K562 (cell line): ENCODE data around the gene RECQL5. TPM values are rescaled to one million over a fixed set of nuclear protein-coding genes. Genes with fewer than 3 reads are reported as not detected.

ENCODE experiments used
- ATAC-seq: fragments of 200-7000 bp; cut with Tn5 transposase; 3 replicates; pipeline ENCODE4 v1.9.1; 2020; ENCODE audit warnings: moderate library complexity
- BruUV-seq: library from RNA; stranded (reverse); fragments of 400-500 nt; replicated peaks from 2 replicates; lab custom pipeline; 2021; lab: Mats Ljungman, UMichigan
- CTCF ChIA-PET: fragments of 300-600 bp; formaldehyde crosslinking; extraction: SDS; loops from one replicate; lab custom pipeline; 2021; ENCODE audit warnings: low intra/inter-chr PET ratio; lab: Yijun Ruan, JAX
- POLR2A ChIA-PET: fragments of 300-600, 350-650 bp; sonication (Branson Sonifier 250); formaldehyde crosslinking; extraction: SDS; loops from one replicate; lab custom pipeline; 2021; ENCODE audit warnings: antibody characterized with exemption, inconsistent platforms; lab: Yijun Ruan, JAX
- DNase-seq, 4 experiments: peaks; one replicate each; pipeline versions ENCODE4 v3.0.0 to v3.0.0-alpha.2; 2011 to 2018; ENCODE audit warnings: low spot score in 3 of 4, mixed read lengths in 3 of 4; ENCODE audit errors: extremely low read depth in 1 of 4
- FAIRE-seq: peaks from 2 replicates; lab custom pipeline; 2011; peaks lifted over from hg19 to GRCh38; lab: Jason Lieb, UNC
- H2AFZ ChIP-seq: 2 replicates; pipeline ENCODE4 v1.6.0; 2011; ENCODE audit warnings: low read depth, low read length, control low read depth, inconsistent platforms
- H3K27ac ChIP-seq: fragments of 200-600 bp; 3 replicates; pipeline ENCODE4 v1.8.0; 2011; ENCODE audit warnings: low read depth, mild to moderate bottlenecking, control low read depth, inconsistent platforms, low read length, moderate library complexity, mixed read lengths; ENCODE audit errors: extremely low read depth
- H3K27me3 ChIP-seq, 2 experiments: fragments of 300-600 bp in 1 of 2; 2 replicates in 1 of 2; 3 replicates in 1 of 2; pipeline versions ENCODE4 v1.6.0 to v1.8.0; 2011; ENCODE audit warnings: inconsistent platforms in 2 of 2, low read length in 2 of 2, mild to moderate bottlenecking in 1 of 2, mixed read lengths in 1 of 2, moderate library complexity in 1 of 2; ENCODE audit not compliant: control insufficient read depth in 2 of 2, insufficient read depth in 2 of 2
- H3K36me3 ChIP-seq: fragments of 300-600 bp; 3 replicates; pipeline ENCODE4 v1.8.0; 2011; ENCODE audit warnings: mild to moderate bottlenecking, low read length, inconsistent platforms; ENCODE audit not compliant: control insufficient read depth, insufficient read depth
- H3K4me1 ChIP-seq, 2 experiments: fragments of 200-600 bp in 1 of 2; replicated peaks in 1 of 2; 2 replicates in 1 of 2; 3 replicates in 1 of 2; pipeline versions ENCODE4 v1.5.1 to v1.8.0; 2011; ENCODE audit warnings: inconsistent platforms in 2 of 2, low read length in 2 of 2, mild to moderate bottlenecking in 1 of 2, mixed read lengths in 1 of 2, moderate library complexity in 1 of 2; ENCODE audit not compliant: control insufficient read depth in 2 of 2, insufficient read depth in 2 of 2
- H3K4me2 ChIP-seq: 2 replicates; pipeline ENCODE4 v1.6.1; 2011; ENCODE audit warnings: low read length, control low read depth, inconsistent platforms, mixed read lengths; ENCODE audit not compliant: insufficient read depth
- H3K4me3 ChIP-seq: fragments of 200-600 bp; sonication (generic), shearing (Covaris generic); 2 replicates; pipeline ENCODE4 v1.5.1; 2016; ENCODE audit warnings: control low read depth, inconsistent platforms
- H3K79me2 ChIP-seq: fragments of 200-600 bp; 3 replicates; pipeline ENCODE4 v1.8.0; 2011; ENCODE audit warnings: low read length, inconsistent platforms; ENCODE audit not compliant: control insufficient read depth, insufficient read depth
- H3K9ac ChIP-seq, 2 experiments: 2 replicates each; pipeline versions ENCODE4 v1.6.0 to v1.6.1; 2011; ENCODE audit warnings: low read depth in 2 of 2, low read length in 2 of 2, control low read depth in 1 of 2, inconsistent platforms in 1 of 2, mild to moderate bottlenecking in 1 of 2, mixed read lengths in 1 of 2; ENCODE audit not compliant: insufficient read depth in 1 of 2
- H3K9me1 ChIP-seq: one replicate; pipeline ENCODE4 v1.6.0; 2011; ENCODE audit warnings: inconsistent platforms, mild to moderate bottlenecking, low read length, moderate library complexity; ENCODE audit not compliant: control insufficient read depth, insufficient read depth
- H3K9me3 ChIP-seq: replicated peaks from 2 replicates; pipeline ENCODE4 v1.5.1; 2011; ENCODE audit warnings: low read depth, low read length, inconsistent platforms; ENCODE audit not compliant: control insufficient read depth, insufficient read depth
- H4K20me1 ChIP-seq: replicated peaks from 2 replicates; pipeline ENCODE4 v1.6.1; 2011; ENCODE audit warnings: low read length, inconsistent platforms, mixed read lengths; ENCODE audit not compliant: control insufficient read depth, insufficient read depth
- KLF16 ChIP-seq: IDR thresholded peaks from 2 replicates; pipeline ENCODE4 v1.6.1; 2016; ENCODE audit warnings: antibody characterized with exemption
- NR2C1 ChIP-seq, 2 experiments: fragments of 450-650 bp; IDR thresholded peaks; 2 replicates each; pipeline ENCODE4 v1.6.1; 2017; ENCODE audit warnings: mild to moderate bottlenecking in 2 of 2, antibody characterized with exemption in 1 of 2, inconsistent platforms in 1 of 2, missing compliant biosample characterization in 1 of 2, missing genetic modification characterization in 1 of 2
- TSHZ1 ChIP-seq: fragments of 250-450 bp; sonication (Bioruptor Pico); IDR thresholded peaks from 2 replicates; pipeline ENCODE4 v1.4.0; 2020; ENCODE audit warnings: mild to moderate bottlenecking, moderate library complexity
- ZFP1 ChIP-seq: fragments of 450-650 bp; formaldehyde crosslinking; IDR thresholded peaks from 2 replicates; pipeline ENCODE4 v1.4.0; 2020; ENCODE audit warnings: mild to moderate bottlenecking, mixed read lengths
- ZNF395 ChIP-seq: fragments of 200-800 bp; sonication (Bioruptor generic); IDR thresholded peaks from 2 replicates; pipeline ENCODE4 v1.6.1; 2017; ENCODE audit warnings: missing genetic modification characterization, missing compliant biosample characterization
- WGBS: fragments of 100-300 bp; shearing (Covaris generic); methylation state at CpG from one replicate; pipeline ENCODE4 v1.1.6; 2016; ENCODE audit warnings: low coverage, mixed read lengths; ENCODE audit not compliant: insufficient coverage; ENCODE audit errors: missing lambda C conversion rate; 5-methylcytosine and 5-hydroxymethylcytosine counted together
- in situ Hi-C: fragments of 300-500 bp; cut with MboI; formaldehyde crosslinking; loops from 4 replicates; pipeline ENCODE4 v1.15.0; 2018; ENCODE audit warnings: inconsistent platforms, mixed read lengths
- intact Hi-C: fragments of 100-400 bp; cut with micrococcal nuclease; formaldehyde crosslinking; loops from 2 replicates; pipeline ENCODE4 v1.14.2; 2022
- polyA plus RNA-seq, 8 experiments: library from polyadenylated mRNA; depleted of rRNA in 4 of 8; stranded (reverse) in 5 of 8; unstranded in 3 of 8; fragments of >200 nt; fragmentation: Nextera tagmentation in 2 of 8; fragmentation: Illumina TruSeq in 1 of 8; extraction: Ambion mirVana in 2 of 8; extraction: Trizol in 1 of 8; gene quantifications; 2 replicates each; pipeline versions ENCODE4 v1.2.1 to v1.2.3, GENCODE V29; 2011 to 2014; ENCODE audit warnings: inconsistent platforms in 1 of 8, missing spikeins in 1 of 8
- total RNA-seq, 7 experiments: library from RNA; depleted of rRNA in 6 of 7; stranded (reverse); fragments of >200 nt in 6 of 7; fragmentation: Illumina TruSeq in 2 of 7; extraction: Trizol in 2 of 7; gene quantifications; 2 replicates each; pipeline versions ENCODE4 v1.2.1 to v1.2.3, GENCODE V29; 2011 to 2021; ENCODE audit warnings: low replicate concordance in 1 of 7
- TF ChIP-seq, protein P1 (sequence below): sonication (generic); formaldehyde crosslinking; IDR thresholded peaks from 2 replicates; pipeline ENCODE4 v1.8.0; 2022; ENCODE audit warnings: mild to moderate bottlenecking, missing genetic modification reagents, borderline replicate concordance

The RECQL5 gene
- total and polyA plus RNA-seq, 9 of the 15 experiments (the other 6 are each of a cell fraction or from before 2014, with no cell fraction given), result 4.1 to 34.8 (median 16.4) TPM

DNA sequence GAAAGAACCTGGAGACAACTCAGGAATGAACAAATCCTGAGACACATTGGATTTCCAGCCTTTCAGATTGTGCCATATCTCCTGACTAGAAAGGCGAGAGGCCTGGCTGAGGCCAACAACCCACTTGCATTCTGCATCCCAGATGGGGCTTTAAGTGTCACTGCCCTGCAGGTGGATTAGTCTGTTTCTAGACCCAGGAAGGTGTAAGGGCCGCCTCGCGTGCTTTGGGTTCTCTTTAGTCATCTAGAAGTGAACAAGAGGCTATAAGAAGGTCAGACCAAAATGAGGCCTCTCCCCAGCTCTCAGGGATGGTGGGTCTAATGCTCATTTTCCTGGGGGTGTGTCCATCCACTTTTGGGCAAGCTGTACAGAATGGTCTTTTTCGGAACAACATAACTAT lies 5.1 kb upstream of the RECQL5 start:
- Histone ChIP-seq H4K20me1 (no peaks in the 10 kb centered on the region; the same call in 1 of the 2 replicates), H3K9me1 (no peaks in the 10 kb centered on the region), H3K27ac (no peak overlapping the region), H3K9me3 (no peaks in the 10 kb centered on the region), H3K9ac (no peak overlapping the region), H3K4me3 (no peak overlapping the region), H3K79me2 (peaks cover 64% of the 10 kb centered on the region), H3K27me3 (no peaks in the 10 kb centered on the region), H3K36me3 (peaks cover 78% of the 10 kb centered on the region), H2AFZ (no peak overlapping the region), H3K4me2 (no peak overlapping the region), H3K4me1 (peaks cover 0 to 8% of the 10 kb centered on the region in 2 experiments; a peak in 3 of 5 replicates)
- ChIA-PET CTCF (no interaction called here), POLR2A (interaction anchor here (0.8 to 1.4 kb wide), 5 partner anchors 13 to 91 kb away, joined by 3 to 4 read pairs (median 4); no protein-coding TSS in a partner anchor)
- FAIRE-seq (no peak), DNase-seq (no peak), ATAC-seq (no peak)
- in situ Hi-C loops (no loop called here), intact Hi-C loops (no loop called here)
- no TSS peak for BruUV-seq
- no peak for TF ChIP-seq NR2C1 (IDR thresholded peaks at IDR 0.05)
- TF ChIP-seq NR2C1 (tag; IDR thresholded peaks at IDR 0.05), result no peak
- 93% methylated on average over 5 of the region's 5 CpGs for WGBS

- no TSS peak for BruUV-seq
- no peak overlapping the region for H2AFZ ChIP-seq
- H3K27ac ChIP-seq, result no peak overlapping the region
- no peaks in the 10 kb centered on the region; the same call in 1 of the 2 replicates for H4K20me1 ChIP-seq
- peaks cover 3 to 10% of the 10 kb centered on the region in 2 experiments; a peak in 4 of 5 replicates for H3K4me1 ChIP-seq
- in situ Hi-C loops (no loop called here), intact Hi-C loops (no loop called here)
- FAIRE-seq (no peak), ATAC-seq (no peak), DNase-seq (no peak)
- H3K27me3 ChIP-seq, result no peaks in the 10 kb centered on the region
- CTCF ChIA-PET, result interaction anchor here (0.7 kb wide), 1 partner anchor 711 kb away, joined by 3 read pairs; no protein-coding TSS in a partner anchor
- peaks cover 68% of the 10 kb centered on the region for H3K36me3 ChIP-seq
- H3K4me3 ChIP-seq, result no peak overlapping the region
- POLR2A ChIA-PET, result interaction anchor here (0.6 to 1.1 kb wide), 6 partner anchors 10 to 103 kb away, joined by 3 to 6 read pairs (median 3); no protein-coding TSS in a partner anchor
- peak overlapping the region in 1 of 2 experiments; percentile 17; a peak in 1 of 4 replicates for H3K9ac ChIP-seq
- H3K9me1 ChIP-seq, result no peaks in the 10 kb centered on the region
- no peak overlapping the region for H3K4me2 ChIP-seq
- no peaks in the 10 kb centered on the region for H3K9me3 ChIP-seq
- 75% methylated on average over 5 of the region's 5 CpGs for WGBS
- peaks cover 65% of the 10 kb centered on the region for H3K79me2 ChIP-seq
- no peak for TF ChIP-seq TSHZ1
- no peak for TF ChIP-seq ZFP1
- TF ChIP-seq ZNF395 (CRISPR knock-in tag), result no peak
- TF ChIP-seq, protein P1, sequence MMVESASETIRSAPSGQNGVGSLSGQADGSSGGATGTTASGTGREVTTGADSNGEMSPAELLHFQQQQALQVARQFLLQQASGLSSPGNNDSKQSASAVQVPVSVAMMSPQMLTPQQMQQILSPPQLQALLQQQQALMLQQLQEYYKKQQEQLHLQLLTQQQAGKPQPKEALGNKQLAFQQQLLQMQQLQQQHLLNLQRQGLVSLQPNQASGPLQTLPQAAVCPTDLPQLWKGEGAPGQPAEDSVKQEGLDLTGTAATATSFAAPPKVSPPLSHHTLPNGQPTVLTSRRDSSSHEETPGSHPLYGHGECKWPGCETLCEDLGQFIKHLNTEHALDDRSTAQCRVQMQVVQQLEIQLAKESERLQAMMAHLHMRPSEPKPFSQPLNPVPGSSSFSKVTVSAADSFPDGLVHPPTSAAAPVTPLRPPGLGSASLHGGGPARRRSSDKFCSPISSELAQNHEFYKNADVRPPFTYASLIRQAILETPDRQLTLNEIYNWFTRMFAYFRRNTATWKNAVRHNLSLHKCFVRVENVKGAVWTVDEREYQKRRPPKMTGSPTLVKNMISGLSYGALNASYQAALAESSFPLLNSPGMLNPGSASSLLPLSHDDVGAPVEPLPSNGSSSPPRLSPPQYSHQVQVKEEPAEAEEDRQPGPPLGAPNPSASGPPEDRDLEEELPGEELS (CRISPR knock-in tag), result no peak
- no peak for TF ChIP-seq KLF16
Observed at GRCh38 chr17:75670868-75671267, 3.9 kb upstream of the RECQL5 start.
